HCT116 (cell line): ENCODE results near the gene PCED1A. TPM values are rescaled to one million over a fixed set of nuclear protein-coding genes. Genes with fewer than 3 reads are reported as not detected.

ENCODE experiments used
- ATAC-seq: fragments of 200-7000 bp; cut with Tn5 transposase; 2 replicates; pipeline ENCODE4 v1.9.1; 2020; ENCODE audit warnings: mild to moderate bottlenecking, moderate library complexity
- BruUV-seq: library from RNA; stranded (reverse); fragments of 400-500 nt; replicated peaks from 2 replicates; lab custom pipeline; 2021; lab: Mats Ljungman, UMichigan
- CTCF ChIA-PET: fragments of 300-600 bp; sonication (Branson Sonifier 250); formaldehyde crosslinking; loops from one replicate; lab custom pipeline; 2021; ENCODE audit warnings: antibody characterized with exemption; lab: Charles Lee
- POLR2A ChIA-PET: fragments of 300-600, 350-600 bp; sonication (Branson Sonifier 250); formaldehyde crosslinking; loops from one replicate; lab custom pipeline; 2021; ENCODE audit warnings: antibody characterized with exemption; lab: Charles Lee
- RAD21 ChIA-PET, 2 experiments: fragments of 300-600 bp; sonication (Branson Sonifier 250); formaldehyde crosslinking; loops; one replicate each; lab custom pipeline; 2023; ENCODE audit warnings: low total read pairs in 2 of 2; ENCODE audit not compliant: uncharacterized antibody in 2 of 2, unreplicated experiment in 2 of 2, low non-redundant PET in 1 of 2; lab: Charles Lee
- DNase-seq: peaks from one replicate; pipeline ENCODE4 v3.0.0-alpha.2; 2010; ENCODE audit warnings: low read depth, low spot score
- H2AFZ ChIP-seq: fragments of 200-600 bp; shearing (Covaris generic), sonication (generic); 2 replicates; pipeline ENCODE4 v1.6.1; 2017; ENCODE audit warnings: low read depth, mixed run types, mixed read lengths, antibody characterized with exemption, low read length; ENCODE audit not compliant: poor library complexity, severe bottlenecking
- H3K27ac ChIP-seq: 2 replicates; pipeline ENCODE4 v1.5.1; 2012; ENCODE audit warnings: low read depth, low read length
- H3K27me3 ChIP-seq: fragments of 200-600 bp; sonication (generic); 2 replicates; pipeline ENCODE4 v1.6.1; 2016; ENCODE audit warnings: mixed run types, low read length, mixed read lengths; ENCODE audit not compliant: insufficient read depth
- H3K36me3 ChIP-seq, 2 experiments: fragments of 200-500 bp in 1 of 2; fragments of 200-600 bp in 1 of 2; sonication (Bioruptor generic) in 1 of 2; sonication (generic) in 1 of 2; 2 replicates each; pipeline versions ENCODE4 v1.5.1 to v1.6.1; 2014 to 2016; ENCODE audit warnings: low read length in 2 of 2, inconsistent platforms in 1 of 2, mixed read lengths in 1 of 2, mixed run types in 1 of 2; ENCODE audit not compliant: insufficient read depth in 2 of 2, control insufficient read depth in 1 of 2
- H3K4me1 ChIP-seq, 2 experiments: fragments of 200-600 bp in 1 of 2; sonication (generic) in 1 of 2; 2 replicates each; pipeline versions ENCODE4 v1.5.1 to v1.6.1; 2012 to 2017; ENCODE audit warnings: low read length in 2 of 2, inconsistent platforms in 1 of 2, mild to moderate bottlenecking in 1 of 2, mixed read lengths in 1 of 2, mixed run types in 1 of 2, moderate library complexity in 1 of 2; ENCODE audit not compliant: insufficient read depth in 2 of 2, control insufficient read depth in 1 of 2
- H3K4me2 ChIP-seq: fragments of 200-600 bp; sonication (generic); 2 replicates; pipeline ENCODE4 v1.6.1; 2017; ENCODE audit warnings: mixed run types, low read length, mixed read lengths
- H3K4me3 ChIP-seq, 2 experiments: fragments of 200-600 bp in 1 of 2; sonication (generic) in 1 of 2; replicated peaks in 1 of 2; 2 replicates each; pipeline ENCODE4 v1.5.1; 2011 to 2016; ENCODE audit warnings: low read length in 2 of 2, control low read depth in 1 of 2, low read depth in 1 of 2, mild to moderate bottlenecking in 1 of 2, mixed read lengths in 1 of 2, mixed run types in 1 of 2
- H3K79me2 ChIP-seq: fragments of 200-600 bp; sonication (generic); 2 replicates; pipeline ENCODE4 v1.6.1; 2017; ENCODE audit warnings: mild to moderate bottlenecking, mixed run types, low read length, moderate library complexity, mixed read lengths; ENCODE audit not compliant: insufficient read depth
- H3K9ac ChIP-seq: fragments of 200-600 bp; sonication (generic); 2 replicates; pipeline ENCODE4 v1.6.1; 2016; ENCODE audit warnings: low read length, mixed read lengths
- H3K9me2 ChIP-seq: fragments of 200-600 bp; sonication (generic), shearing (Covaris generic); 2 replicates; pipeline ENCODE4 v1.6.1; 2017; ENCODE audit warnings: mixed run types, mild to moderate bottlenecking, moderate library complexity; ENCODE audit not compliant: insufficient read depth
- H3K9me3 ChIP-seq, 2 experiments: fragments of 200-500 bp in 1 of 2; fragments of 200-600 bp in 1 of 2; sonication (Bioruptor generic) in 1 of 2; sonication (generic) in 1 of 2; 2 replicates each; pipeline ENCODE4 v1.6.1; 2014 to 2017; ENCODE audit warnings: low read length in 2 of 2, mixed read lengths in 2 of 2, inconsistent platforms in 1 of 2, low read depth in 1 of 2, mild to moderate bottlenecking in 1 of 2, mixed run types in 1 of 2, moderate library complexity in 1 of 2; ENCODE audit not compliant: control insufficient read depth in 1 of 2, insufficient read depth in 1 of 2
- H4K20me1 ChIP-seq: fragments of 200-600 bp; sonication (generic), shearing (Covaris generic); 2 replicates; pipeline ENCODE4 v1.6.1; 2017; ENCODE audit warnings: mixed run types, mild to moderate bottlenecking, moderate library complexity; ENCODE audit not compliant: insufficient read depth
- CBX3 ChIP-seq: IDR thresholded peaks from 2 replicates; pipeline ENCODE4 v1.6.1; 2012; ENCODE audit warnings: low read depth
- EGR1 ChIP-seq: IDR thresholded peaks from 2 replicates; pipeline ENCODE4 v1.6.1; 2012; ENCODE audit warnings: low read depth
- EZH2 ChIP-seq: fragments of 200-600 bp; sonication (generic); IDR thresholded peaks from 2 replicates; pipeline ENCODE4 v1.6.1; 2017; ENCODE audit warnings: antibody characterized with exemption, mixed run types
- POLR2AphosphoS5 ChIP-seq: IDR thresholded peaks from 2 replicates; pipeline ENCODE4 v1.6.1; 2011; ENCODE audit warnings: mild to moderate bottlenecking, low read depth, low read length, moderate library complexity
- RAD21 ChIP-seq: IDR thresholded peaks from 2 replicates; pipeline ENCODE4 v1.6.1; 2012; ENCODE audit warnings: low read depth, mild to moderate bottlenecking
- SRF ChIP-seq: IDR thresholded peaks from 2 replicates; pipeline ENCODE4 v1.6.1; 2012; ENCODE audit warnings: low read depth
- TCF7L2 ChIP-seq: IDR thresholded peaks from 2 replicates; pipeline ENCODE4 v1.7.0; 2011; ENCODE audit warnings: borderline replicate concordance, inconsistent platforms; ENCODE audit not compliant: insufficient read depth, insufficient read length; ENCODE audit errors: extremely low read depth
- ZNF274 ChIP-seq: fragments of 200-500 bp; sonication (Bioruptor generic); IDR thresholded peaks from 2 replicates; pipeline ENCODE4 v1.6.1; 2014; ENCODE audit warnings: mild to moderate bottlenecking, low read depth, low read length, inconsistent platforms
- intact Hi-C: fragments of 100-400 bp; cut with micrococcal nuclease; formaldehyde crosslinking; loops from 2 replicates; pipeline ENCODE4 v1.10.0; 2022
- total RNA-seq: library from RNA; stranded (reverse); gene quantifications from one replicate; pipeline ENCODE4 v1.2.1, GENCODE V29; 2021; ENCODE audit not compliant: unreplicated experiment
- TF ChIP-seq, protein P1 (sequence below): IDR thresholded peaks from 2 replicates; pipeline ENCODE4 v1.6.1; 2012; ENCODE audit warnings: low read depth
- TF ChIP-seq, protein P2 (sequence below), 3 experiments: fragments of 200-600 bp in 1 of 3; sonication (generic) in 1 of 3; IDR thresholded peaks in 2 of 3; conservative IDR thresholded peaks in 1 of 3; 2 replicates each; pipeline ENCODE4 v1.5.1; 2012 to 2017; ENCODE audit warnings: low read depth in 2 of 3, low read length in 2 of 3, antibody characterized with exemption in 1 of 3, borderline replicate concordance in 1 of 3, control low read depth in 1 of 3, mild to moderate bottlenecking in 1 of 3, mixed read lengths in 1 of 3, mixed run types in 1 of 3, moderate library complexity in 1 of 3; ENCODE audit not compliant: insufficient read depth in 1 of 3

The PCED1A gene
- total RNA-seq, 1 experiment from 2014 or later = 31.8 TPM

GRCh38 chr20:2816583-2817340 lies 23.7 kb downstream of the PCED1A start:
- H3K4me3 ChIP-seq = no peak overlapping the region
- intact Hi-C loops = no loop called here
- no peak for TF ChIP-seq TCF7L2
- no peak for TF ChIP-seq EGR1
- TF ChIP-seq, protein P1, sequence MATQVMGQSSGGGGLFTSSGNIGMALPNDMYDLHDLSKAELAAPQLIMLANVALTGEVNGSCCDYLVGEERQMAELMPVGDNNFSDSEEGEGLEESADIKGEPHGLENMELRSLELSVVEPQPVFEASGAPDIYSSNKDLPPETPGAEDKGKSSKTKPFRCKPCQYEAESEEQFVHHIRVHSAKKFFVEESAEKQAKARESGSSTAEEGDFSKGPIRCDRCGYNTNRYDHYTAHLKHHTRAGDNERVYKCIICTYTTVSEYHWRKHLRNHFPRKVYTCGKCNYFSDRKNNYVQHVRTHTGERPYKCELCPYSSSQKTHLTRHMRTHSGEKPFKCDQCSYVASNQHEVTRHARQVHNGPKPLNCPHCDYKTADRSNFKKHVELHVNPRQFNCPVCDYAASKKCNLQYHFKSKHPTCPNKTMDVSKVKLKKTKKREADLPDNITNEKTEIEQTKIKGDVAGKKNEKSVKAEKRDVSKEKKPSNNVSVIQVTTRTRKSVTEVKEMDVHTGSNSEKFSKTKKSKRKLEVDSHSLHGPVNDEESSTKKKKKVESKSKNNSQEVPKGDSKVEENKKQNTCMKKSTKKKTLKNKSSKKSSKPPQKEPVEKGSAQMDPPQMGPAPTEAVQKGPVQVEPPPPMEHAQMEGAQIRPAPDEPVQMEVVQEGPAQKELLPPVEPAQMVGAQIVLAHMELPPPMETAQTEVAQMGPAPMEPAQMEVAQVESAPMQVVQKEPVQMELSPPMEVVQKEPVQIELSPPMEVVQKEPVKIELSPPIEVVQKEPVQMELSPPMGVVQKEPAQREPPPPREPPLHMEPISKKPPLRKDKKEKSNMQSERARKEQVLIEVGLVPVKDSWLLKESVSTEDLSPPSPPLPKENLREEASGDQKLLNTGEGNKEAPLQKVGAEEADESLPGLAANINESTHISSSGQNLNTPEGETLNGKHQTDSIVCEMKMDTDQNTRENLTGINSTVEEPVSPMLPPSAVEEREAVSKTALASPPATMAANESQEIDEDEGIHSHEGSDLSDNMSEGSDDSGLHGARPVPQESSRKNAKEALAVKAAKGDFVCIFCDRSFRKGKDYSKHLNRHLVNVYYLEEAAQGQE = no peak
- no peak for TF ChIP-seq POLR2AphosphoS5
- TF ChIP-seq CBX3 = no peak
- TF ChIP-seq ZNF274 = no peak
- TF ChIP-seq SRF = no peak
- peak; percentile 43 for TF ChIP-seq RAD21
- TF ChIP-seq EZH2 = no peak
- TF ChIP-seq, protein P2, sequence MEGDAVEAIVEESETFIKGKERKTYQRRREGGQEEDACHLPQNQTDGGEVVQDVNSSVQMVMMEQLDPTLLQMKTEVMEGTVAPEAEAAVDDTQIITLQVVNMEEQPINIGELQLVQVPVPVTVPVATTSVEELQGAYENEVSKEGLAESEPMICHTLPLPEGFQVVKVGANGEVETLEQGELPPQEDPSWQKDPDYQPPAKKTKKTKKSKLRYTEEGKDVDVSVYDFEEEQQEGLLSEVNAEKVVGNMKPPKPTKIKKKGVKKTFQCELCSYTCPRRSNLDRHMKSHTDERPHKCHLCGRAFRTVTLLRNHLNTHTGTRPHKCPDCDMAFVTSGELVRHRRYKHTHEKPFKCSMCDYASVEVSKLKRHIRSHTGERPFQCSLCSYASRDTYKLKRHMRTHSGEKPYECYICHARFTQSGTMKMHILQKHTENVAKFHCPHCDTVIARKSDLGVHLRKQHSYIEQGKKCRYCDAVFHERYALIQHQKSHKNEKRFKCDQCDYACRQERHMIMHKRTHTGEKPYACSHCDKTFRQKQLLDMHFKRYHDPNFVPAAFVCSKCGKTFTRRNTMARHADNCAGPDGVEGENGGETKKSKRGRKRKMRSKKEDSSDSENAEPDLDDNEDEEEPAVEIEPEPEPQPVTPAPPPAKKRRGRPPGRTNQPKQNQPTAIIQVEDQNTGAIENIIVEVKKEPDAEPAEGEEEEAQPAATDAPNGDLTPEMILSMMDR (IDR thresholded peaks at IDR 0.05 in 2 of 3, conservative IDR thresholded peaks at IDR 0.05 in 1 of 3; ENCODE audit: borderline replicate concordance in 1 of 3, insufficient read depth in 1 of 3, low read depth in 2 of 3, low read length in 2 of 3) = peak in 2 of 3 experiments; percentile 51; a peak in 4 of 6 replicates
- H3K9ac ChIP-seq = no peak overlapping the region
- H3K79me2 ChIP-seq = no peaks in the 10 kb centered on the region
- no peaks in the 10 kb centered on the region for H3K27me3 ChIP-seq
- H3K4me2 ChIP-seq = no peak overlapping the region
- H2AFZ ChIP-seq = no peak overlapping the region
- POLR2A ChIA-PET = no interaction called here
- no peaks in the 10 kb centered on the region for H4K20me1 ChIP-seq
- CTCF ChIA-PET = no interaction called here
- peaks cover 0 to 16% of the 10 kb centered on the region in 2 experiments; a peak in 1 of 4 replicates for H3K4me1 ChIP-seq
- ATAC-seq (peak; percentile 84), DNase-seq (no peak)
- BruUV-seq = no TSS peak
- H3K27ac ChIP-seq = no peak overlapping the region
- no peaks in the 10 kb centered on the region for H3K36me3 ChIP-seq
- H3K9me2 ChIP-seq = no peaks in the 10 kb centered on the region
- peaks cover 4 to 8% of the 10 kb centered on the region in 2 experiments; a peak in 1 of 4 replicates for H3K9me3 ChIP-seq
- RAD21 ChIA-PET = no interaction called here
